ENCODE data around the gene LFNG. TPM values are rescaled to one million over a fixed set of nuclear protein-coding genes. Genes with fewer than 3 reads are reported as not detected.

Gene LFNG
- total RNA-seq, 6 experiments from 2014 or later = 1.0 to 4.3 (median 1.7) TPM

DNA sequence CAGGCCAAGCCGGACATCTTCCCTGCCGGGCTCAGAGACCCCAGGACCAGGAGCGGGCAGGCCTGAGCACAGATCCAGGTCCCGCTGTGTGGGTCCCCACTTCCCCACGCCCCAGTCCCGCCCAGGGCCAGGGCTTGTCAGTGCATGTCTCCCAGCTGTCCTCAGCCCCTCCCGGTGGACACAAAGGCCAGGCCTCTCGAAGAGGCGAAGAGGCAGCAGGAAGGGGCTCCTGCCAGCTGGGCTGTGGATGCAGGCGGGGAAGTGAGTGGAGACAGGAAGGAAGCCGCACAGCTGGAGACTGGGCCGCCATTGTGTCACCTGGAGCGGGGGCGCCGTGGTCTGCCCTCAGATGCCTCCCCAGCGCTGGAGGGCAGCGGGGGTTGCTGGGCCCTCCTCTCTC, 48.2 kb upstream of the LFNG start:
- Histone ChIP-seq H3K27me3 (no peaks in the 10 kb centered on the region), H3K4me3 (no peak overlapping the region), H3K4me1 (no peaks in the 10 kb centered on the region), H3K9me3 (no peaks in the 10 kb centered on the region), H3K27ac (no peak overlapping the region), H3K36me3 (no peaks in the 10 kb centered on the region)
- DNase-seq (peak in 1 of 3 donors; percentile 63), ATAC-seq (peak in 3 of 4 donors; percentile 18 to 30 (median 25))
- TF ChIP-seq POLR2A (IDR thresholded peaks at IDR 0.05) = no peak
- no peak for TF ChIP-seq CTCF (IDR thresholded peaks at IDR 0.05)
- intact Hi-C loops (cut with DNase I) = loop anchor here (10.0 kb wide), 1 partner anchor 213 kb away; the partner anchor contains the start of gene AMZ1 (in 2 of the 2)
- WGBS (ENCODE audit: insufficient coverage, low coverage, low lambda C conversion rate, missing lambda C conversion rate) = 30% methylated on average over 13 of the region's 17 CpGs

- Histone ChIP-seq H3K36me3 (no peaks in the 10 kb centered on the region), H3K4me1 (peaks cover 0 to 4% (median 0%) of the 10 kb centered on the region in 4 donors), H3K9me3 (no peaks in the 10 kb centered on the region), H3K27ac (no peak overlapping the region), H3K27me3 (no peaks in the 10 kb centered on the region), H3K4me3 (no peak overlapping the region)
- 60% methylated on average over 2 of the region's 6 CpGs for WGBS (ENCODE audit: insufficient coverage, low coverage, low lambda C conversion rate, missing lambda C conversion rate)
- no peak for TF ChIP-seq POLR2A (IDR thresholded peaks at IDR 0.05)
- no peak for TF ChIP-seq CTCF (IDR thresholded peaks at IDR 0.05)
- ATAC-seq (no peak), DNase-seq (no peak)
- intact Hi-C loops (cut with DNase I) = loop anchor here (10.0 kb wide), 1 partner anchor 212 kb away; the partner anchor contains the start of gene AMZ1 (in 2 of the 2)
Observed at GRCh38 chr7:2472739-2473138, 46.8 kb upstream of the LFNG start.

- DNase-seq (no peak), ATAC-seq (no peak)
- intact Hi-C loops (cut with DNase I) = loop anchor here (10.0 kb wide), 1 partner anchor 211 kb away; the partner anchor contains the start of gene AMZ1 (in 2 of the 2)
- H3K4me1 ChIP-seq = peaks cover 0 to 13% (median 3%) of the 10 kb centered on the region in 4 donors
- H3K4me3 ChIP-seq = no peak overlapping the region
- TF ChIP-seq POLR2A (IDR thresholded peaks at IDR 0.05) = no peak
- no peak for TF ChIP-seq CTCF (IDR thresholded peaks at IDR 0.05)
- H3K27me3 ChIP-seq = no peaks in the 10 kb centered on the region
- no peaks in the 10 kb centered on the region for H3K9me3 ChIP-seq
- 69% methylated on average over 9 of the region's 12 CpGs for WGBS (ENCODE audit: insufficient coverage, low coverage, low lambda C conversion rate, missing lambda C conversion rate)
- H3K27ac ChIP-seq = no peak overlapping the region
- no peaks in the 10 kb centered on the region for H3K36me3 ChIP-seq
Observed at GRCh38 chr7:2473496-2474180, 45.9 kb upstream of the LFNG start.

DNA sequence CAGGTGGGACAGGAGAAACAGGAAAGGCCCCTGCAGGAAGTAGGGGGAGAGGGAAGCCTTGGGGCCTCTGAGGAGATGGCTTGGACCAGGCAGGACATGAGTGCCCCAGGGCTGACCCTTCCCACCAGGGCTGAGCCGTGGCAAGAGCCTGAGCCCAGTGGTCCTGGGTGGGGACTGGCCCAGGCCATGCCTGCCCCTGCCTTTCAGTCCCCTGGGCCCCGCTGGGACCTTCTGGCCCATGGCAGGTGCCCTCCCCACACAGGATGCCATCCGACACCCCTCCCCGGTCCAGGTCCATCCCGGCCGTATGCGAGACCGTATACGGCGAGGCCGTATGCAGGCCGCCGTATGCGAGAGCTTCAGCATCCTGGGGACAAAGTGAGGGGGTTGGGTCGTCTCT, 45.4 kb upstream of the LFNG start:
- Histone ChIP-seq H3K4me1 (peaks cover 0 to 15% (median 3%) of the 10 kb centered on the region in 4 donors), H3K9me3 (no peaks in the 10 kb centered on the region), H3K36me3 (no peaks in the 10 kb centered on the region), H3K27me3 (no peaks in the 10 kb centered on the region), H3K4me3 (no peak overlapping the region), H3K27ac (no peak overlapping the region)
- WGBS (ENCODE audit: insufficient coverage, low coverage, low lambda C conversion rate, missing lambda C conversion rate) = no CpG with 5 or more reads among the region's 15 CpGs
- peak in 1 of 3 donors; percentile 50 for DNase-seq
- no peak for ATAC-seq
- intact Hi-C loops (cut with DNase I) = loop anchor here (10.0 kb wide), 1 partner anchor 211 kb away; the partner anchor contains the start of gene AMZ1 (in 2 of the 2)
- no peak for TF ChIP-seq CTCF (IDR thresholded peaks at IDR 0.05)
- TF ChIP-seq POLR2A (IDR thresholded peaks at IDR 0.05) = no peak
